Islet of Langerhans (tissue), 1 donor: ENCODE data around the gene DPEP2.
"Not testable (repeated sequence)": the region's sequence is repeated elsewhere in the genome, so short reads cannot be mapped to it uniquely, and the experiment has no call there.

Experiments used
- FAIRE-seq: peaks from one replicate; lab custom pipeline; 2011; peaks lifted over from hg19 to GRCh38; lab: Jason Lieb, UNC

Gene DPEP2, protein sequence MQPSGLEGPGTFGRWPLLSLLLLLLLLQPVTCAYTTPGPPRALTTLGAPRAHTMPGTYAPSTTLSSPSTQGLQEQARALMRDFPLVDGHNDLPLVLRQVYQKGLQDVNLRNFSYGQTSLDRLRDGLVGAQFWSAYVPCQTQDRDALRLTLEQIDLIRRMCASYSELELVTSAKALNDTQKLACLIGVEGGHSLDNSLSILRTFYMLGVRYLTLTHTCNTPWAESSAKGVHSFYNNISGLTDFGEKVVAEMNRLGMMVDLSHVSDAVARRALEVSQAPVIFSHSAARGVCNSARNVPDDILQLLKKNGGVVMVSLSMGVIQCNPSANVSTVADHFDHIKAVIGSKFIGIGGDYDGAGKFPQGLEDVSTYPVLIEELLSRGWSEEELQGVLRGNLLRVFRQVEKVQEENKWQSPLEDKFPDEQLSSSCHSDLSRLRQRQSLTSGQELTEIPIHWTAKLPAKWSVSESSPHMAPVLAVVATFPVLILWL

DNA sequence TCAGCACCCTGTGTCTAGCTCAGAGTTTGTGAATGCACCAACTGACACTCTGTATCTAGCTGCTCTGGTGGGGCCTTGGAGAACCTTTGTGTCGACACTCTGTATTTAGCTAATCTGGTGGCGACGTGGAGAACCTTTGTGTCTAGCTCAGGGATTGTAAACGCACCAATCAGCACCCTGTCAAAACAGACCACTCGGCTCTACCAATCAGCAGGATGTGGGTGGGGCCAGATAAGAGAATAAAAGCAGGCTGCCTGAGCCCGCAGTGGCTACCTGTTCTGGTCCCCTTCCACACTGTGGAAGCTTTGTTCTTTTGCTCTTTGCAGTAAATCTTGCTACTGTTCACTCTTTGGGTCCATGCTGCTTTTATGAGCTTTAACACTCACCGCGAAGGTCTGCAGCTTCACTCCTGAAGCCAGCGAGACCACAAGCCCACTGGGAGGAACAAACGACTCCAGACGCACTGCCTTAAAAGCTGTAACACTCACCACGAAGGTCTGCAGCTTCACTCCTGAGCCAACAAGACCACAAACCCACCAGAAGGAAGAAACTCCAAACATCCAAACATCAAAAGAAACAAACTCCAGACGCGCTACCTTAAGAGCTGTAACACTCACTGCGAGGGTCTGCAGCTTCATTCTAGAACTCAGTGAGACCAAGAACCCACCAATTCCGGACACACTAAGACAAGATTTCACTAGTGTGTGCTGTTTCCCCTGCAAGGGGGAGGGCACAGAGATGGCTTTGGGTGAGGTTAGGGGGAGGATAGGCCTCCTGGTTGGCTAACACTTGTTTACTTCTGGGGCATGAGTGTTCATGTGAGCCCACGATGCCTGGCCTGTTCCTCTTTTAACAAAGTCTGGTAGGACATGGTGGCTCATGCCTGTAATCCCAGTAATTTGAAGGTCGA lies at the start of gene DPEP2:
TSS of gene DPEP2 (minus strand) at position 706 of the 910 bp plus-strand sequence. CDS start 6,272 bp downstream, outside the sequence.
- FAIRE-seq, result not testable (repeated sequence)

DNA sequence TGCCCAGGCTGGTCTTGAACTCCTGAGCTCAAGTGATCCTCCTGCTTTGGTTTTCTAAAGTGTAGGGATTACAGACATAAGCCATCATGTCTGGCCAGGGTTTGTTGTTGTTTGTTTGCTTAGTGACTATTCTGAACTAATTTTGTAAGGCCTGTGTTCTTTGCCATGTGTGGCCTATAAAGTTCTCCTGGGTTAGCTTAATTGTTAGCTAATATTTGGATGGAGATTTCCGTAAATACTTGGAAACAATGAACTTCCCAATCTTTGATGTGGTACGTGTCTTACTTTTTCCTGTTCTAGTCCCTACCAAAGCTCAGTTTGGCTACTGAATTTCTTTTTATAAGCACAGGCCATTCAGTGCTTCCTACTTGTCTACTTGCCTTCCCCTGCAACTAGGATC lies 48.7 kb upstream of the DPEP2 start:
- FAIRE-seq, result no peak

DNA sequence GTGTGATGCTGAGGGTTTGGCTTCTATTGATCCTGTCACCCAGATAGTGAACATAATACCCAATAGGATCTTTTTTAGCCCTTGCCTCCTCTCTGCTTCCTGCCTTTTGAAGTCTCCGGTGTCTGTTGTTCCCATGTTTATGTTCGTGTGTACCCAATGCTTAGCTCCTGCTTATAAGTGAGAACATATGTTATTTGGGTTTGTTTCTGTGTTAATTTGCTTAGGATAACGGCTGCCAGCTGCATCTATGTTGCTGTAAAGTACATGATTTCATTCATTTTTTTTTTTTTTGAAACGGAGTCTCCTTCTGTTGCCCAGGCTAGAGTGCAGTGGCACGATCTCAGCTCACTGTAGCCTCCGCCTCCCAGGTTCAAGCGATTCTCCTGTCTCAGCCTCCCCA lies 46.8 kb upstream of the DPEP2 start:
- FAIRE-seq, result no peak

DNA sequence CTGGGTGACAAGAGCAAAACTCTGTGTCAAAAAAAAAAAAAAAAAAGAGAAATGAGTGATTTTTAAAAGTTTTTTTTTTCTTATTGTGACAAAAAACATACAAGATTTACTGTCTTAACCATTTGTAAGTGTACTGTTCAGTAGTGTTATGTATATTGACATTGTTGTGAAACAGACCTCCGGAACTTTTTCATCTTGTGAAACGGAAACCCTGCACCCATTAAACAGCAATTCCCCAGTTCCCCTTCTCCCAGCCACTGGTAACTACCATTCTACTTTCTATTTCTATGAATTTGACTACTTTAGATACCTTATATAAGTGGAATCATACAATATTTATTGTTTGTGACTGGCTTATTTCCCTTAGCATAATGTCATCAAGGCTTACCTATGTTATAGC lies 42.5 kb upstream of the DPEP2 start:
- no peak for FAIRE-seq

DNA sequence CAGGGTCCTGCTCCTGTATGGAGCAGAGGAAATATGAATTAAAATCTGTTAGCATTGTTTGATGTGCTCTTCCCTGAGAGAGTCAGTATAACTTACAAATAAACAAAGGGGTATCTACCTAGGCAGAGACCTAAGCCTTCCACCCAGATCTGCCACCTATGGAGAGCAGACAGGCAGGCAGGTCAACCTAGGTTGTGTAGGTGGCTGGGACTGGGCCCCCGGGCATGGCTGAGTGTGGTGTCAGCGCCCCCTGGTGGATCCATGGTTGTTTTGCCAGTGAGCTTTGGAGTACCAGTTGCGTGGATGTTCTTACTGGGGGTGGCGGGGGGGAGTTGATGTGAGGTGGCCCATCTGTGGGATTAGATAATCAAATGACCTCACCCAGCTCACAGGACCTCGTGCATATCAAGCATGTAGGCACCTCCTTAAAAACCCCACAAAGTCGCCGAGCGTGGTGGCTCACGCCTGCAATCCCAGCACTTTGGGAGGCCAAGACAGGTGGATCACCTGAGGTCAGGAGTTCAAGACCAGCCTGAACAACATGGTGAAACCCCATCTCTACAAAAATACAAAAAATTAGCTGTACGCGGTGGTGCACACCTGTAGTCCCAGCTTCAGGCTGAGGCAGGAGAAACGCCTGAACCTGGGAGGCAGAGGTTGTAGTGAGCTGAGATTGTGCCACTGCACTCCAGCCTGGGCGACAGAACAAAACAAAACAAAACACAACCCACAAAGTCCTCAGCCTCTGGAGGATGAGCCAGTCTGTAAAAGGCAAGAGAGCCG lies 41.4 kb upstream of the DPEP2 start:
- FAIRE-seq, result no peak

DNA sequence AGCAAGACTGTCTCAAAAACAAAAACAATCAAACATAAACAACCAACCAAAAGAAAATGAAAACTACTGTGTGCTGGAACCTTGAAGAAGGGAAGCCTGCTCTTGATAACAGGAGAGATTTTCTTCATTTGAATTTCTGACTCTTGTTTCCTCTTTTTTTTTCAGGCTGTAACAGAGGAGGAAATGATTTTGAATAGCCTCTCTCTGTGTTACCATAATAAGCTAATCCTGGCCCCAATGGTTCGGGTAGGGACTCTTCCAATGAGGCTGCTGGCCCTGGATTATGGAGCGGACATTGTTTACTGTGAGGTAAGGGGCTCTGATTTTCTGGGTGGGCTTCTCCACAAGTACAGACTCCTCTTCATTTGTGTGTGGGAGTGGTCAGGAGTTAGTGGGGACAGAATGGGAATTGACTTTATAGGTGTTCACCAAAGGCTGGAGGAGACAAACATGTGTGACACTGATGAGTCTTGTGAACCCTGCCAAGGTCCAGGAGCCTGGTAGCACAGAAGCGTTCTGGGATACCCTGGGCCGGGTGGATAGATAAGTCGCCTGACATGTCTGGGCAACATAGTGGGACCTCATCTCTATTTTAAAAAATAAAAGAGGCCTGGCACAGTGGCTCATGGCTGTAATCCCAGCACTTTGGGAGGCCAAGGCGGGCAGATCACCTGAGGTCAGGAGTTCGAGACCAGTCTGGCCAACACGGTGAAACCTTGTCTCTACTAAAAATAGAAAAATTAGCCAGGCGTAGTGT lies 38.7 kb upstream of the DPEP2 start:
- FAIRE-seq, result no peak

DNA sequence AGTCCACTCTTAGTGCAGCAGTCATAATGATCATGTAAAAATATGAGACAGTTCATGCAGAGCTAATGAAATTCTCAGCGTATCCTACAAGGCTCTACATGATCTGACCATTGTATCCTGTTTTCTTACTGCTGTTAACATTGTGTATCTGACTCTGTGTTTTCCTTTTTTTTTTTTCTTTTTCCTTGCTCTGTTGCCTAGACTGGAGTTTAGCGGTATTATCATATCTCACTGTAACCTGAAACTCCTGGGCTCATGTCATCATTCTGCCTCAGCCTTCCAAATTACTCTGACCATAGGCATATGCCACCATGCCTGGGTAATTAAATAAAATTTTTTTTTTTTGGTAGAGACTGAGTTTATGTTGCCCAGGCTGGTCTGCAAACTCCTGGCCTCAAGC lies 35.9 kb upstream of the DPEP2 start:
- FAIRE-seq, result no peak

DNA sequence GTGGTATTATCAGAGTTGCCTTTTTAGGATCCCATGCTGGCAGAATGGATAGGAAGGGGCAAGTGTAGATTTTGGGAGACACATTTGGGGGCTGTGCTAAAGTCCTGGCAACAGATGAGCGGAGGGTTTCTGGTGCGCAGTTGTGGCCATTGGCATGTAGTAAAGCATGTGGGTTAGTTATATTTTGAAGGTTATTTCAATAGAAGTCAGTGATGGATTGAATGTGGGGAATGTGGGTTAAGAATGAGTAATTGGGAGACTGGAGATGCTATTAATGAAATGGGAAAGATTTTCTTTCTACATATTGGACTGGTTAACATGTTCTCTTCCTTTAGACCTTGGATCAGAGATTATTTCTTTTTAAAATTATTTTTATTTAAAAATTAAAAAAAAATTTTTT lies 33.8 kb upstream of the DPEP2 start:
- FAIRE-seq, result no peak

DNA sequence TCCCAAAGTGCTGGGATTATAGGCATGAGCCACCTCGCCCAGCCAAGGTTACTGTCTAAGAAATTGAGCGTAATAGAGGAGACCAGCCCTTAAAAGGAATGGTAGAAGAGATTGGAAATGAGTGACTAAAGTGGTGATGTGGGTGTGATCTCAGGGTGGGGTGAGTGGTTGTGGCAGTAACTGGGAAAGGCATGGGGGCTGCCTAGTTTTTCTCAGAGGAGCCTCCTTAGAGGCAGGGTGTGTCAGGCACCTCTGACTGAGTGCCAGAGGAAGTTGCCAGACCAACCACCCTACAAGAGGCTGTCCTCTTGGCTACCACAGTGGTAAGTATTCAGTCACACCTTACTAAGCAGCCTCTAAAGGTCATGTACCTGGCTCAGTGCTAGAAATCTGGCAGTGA lies 32.7 kb upstream of the DPEP2 start:
- no peak for FAIRE-seq

DNA sequence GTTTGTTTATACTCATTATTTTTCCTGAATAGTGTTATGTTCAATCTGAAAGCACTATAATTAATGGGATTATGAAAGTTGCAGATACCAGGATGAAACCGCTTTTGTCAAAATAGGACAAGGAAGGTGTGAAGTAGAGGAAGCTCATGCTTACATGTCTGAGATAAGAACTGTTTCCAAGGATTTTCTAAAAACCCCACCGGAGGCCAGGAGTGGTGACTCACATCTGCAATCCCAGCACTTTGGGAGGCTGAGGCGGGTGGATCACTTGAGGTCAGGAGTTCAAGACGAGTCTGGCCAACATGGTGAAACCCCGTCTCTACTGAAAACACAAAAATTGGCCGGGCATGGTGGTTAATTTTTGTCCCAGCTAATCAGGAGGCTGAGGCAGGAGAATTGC lies 30.8 kb upstream of the DPEP2 start:
- FAIRE-seq, result not testable (repeated sequence)

DNA sequence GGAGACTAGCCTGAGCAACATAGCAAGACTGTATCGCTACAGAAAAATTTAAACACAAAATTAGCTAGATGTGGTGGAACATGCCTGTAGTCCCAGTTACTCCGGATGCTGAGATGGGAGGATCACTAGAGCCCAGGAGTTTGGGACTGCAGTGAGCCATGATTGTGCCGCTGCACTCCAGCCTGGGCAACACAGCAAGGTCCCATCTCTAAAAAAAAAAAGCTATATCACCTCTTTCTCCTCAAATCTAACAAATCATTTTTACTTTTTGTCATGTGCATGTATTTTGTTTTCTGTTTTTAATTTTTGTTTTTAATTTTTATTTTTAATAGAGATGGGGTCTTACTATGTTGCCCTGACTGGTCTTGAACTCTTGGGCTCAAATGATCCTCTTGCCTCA lies 29.7 kb upstream of the DPEP2 start:
- FAIRE-seq, result no peak

DNA sequence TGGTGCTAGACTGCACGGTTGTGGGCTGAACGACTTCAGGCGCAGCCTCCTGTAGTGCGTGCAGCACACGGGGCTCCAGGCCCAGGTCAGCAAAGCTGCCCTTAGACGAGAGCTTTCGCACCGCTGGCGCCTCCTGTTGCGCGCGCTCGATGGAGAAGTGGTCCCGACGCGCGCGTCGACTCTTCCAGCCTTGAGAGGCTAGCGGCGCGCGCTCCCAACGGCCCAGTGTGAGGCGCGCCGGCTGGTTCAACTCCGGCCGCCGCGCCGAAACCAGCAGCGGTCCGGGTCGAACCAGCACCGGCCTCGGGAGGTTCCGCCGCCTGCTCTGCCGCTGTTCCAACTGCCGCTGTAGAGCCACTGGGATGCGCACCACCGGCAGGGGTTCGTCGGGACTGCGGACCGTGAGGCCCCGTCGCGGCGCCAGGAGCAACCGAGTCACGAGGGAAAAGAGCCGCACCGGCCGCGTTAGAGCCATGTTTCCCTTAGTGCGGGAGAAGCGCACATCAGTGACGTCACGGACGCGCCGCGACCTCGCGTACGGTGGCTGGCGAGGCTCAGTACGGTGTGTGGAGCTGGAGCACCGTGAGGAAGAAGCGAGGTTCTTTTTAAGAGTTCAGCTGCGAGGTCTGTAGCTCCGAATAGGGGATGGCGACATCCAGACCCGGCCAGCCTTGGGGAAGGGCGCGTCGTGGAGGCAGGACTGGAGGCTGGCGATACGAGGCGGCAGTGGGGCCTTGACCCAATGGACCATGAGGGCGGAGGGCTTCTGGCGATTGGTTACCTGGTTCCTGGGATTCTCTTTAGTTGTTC lies 23.6 kb upstream of the DPEP2 start, which contains the start of the genes DDX28 and DUS2:
TSS of gene DDX28 (minus strand) at position 505 of the 810 bp plus-strand sequence. CDS start at position 475, 30 bp downstream.
TSS of gene DUS2 (plus strand) at position 557 of the 810 bp plus-strand sequence. CDS start 14,740 bp downstream, outside the sequence.
- no peak for FAIRE-seq

DNA sequence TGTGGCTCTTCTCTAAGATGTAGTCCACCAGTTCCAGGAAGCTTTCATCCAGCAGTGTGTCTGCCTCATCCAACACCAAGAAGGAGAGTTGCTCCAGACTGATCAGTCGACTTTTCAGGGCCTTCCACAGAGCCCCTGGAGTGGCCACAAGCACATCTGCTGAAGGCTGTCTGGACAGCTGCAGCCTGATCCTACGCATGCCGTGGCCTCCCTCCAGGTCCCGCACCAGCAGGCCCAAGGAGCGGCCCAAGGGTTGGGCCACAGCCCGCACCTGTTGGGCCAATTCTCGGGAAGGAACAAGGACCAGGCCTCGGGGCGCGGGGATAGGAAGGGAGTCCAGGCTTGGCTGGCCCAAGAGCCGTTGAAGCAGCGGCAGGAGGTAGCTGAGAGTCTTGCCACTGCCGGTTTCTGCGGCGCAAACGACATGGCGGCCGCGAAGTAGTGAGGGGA lies 23.0 kb upstream of the DPEP2 start:
- no peak for FAIRE-seq

DNA sequence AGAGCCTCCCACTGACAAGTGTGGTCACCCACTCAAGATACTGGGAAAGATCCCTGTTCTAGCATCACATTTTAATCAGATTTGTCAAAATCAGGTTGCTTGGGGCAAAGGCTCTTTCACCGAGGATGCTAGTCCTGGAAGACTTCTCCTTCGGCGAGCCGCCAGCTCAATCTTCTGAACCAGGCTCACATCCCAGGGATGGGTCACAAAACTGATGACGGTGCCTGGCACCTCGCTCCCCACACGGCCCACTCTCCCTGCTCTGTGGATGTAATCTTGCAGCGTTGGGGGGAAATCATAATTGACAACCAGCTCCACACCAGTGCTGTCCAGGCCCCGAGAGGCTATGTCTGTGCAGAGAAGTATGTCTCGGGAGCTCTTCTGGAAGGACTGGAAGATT lies 22.2 kb upstream of the DPEP2 start:
- no peak for FAIRE-seq

DNA sequence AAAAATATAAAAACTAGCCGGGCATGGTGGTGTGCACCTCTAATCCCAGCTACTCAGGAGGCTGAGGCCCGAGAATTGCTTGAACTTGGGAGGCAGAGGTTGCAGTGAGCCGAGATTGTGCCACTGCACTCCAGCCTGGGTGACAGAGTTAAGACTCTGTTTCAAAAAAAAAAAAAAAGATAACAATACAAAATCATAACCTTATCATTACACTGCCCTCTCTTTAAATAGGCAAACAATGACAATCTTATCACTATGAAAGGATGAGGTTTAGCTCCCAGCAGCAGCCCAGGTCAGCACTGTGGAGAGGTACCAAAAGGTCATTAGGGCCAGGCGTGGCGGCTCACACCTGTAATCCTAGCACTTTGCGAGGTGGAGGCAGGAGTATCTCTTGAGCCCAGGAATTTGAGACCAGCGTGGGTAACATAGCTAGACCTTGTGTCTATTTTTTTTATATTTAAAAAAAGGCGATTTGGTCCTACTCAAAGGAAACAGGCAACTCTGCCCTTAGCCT lies 19.9 kb upstream of the DPEP2 start:
- no peak for FAIRE-seq

DNA sequence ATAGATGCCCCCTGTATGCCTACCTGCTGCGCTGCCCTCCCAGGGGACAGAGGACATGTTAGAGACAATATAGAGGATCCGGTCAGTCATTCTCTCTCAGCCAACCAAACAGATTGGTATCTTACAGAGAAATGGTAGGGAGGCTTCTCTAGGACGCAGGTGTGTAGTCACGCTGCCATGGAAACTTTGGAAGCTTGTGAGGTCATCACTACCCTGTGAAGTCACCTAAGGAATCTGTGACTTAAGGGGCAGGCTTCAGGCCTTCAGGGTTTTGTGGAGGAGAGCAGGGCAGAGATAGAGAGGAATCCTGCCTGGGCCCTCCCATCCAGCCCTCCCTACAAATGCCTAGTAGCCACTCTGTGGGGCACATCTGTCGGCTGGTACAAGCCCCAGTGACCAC lies 16.4 kb upstream of the DPEP2 start, which contains the start of gene DPEP2NB:
TSS of gene DPEP2NB (minus strand) at position 231 of the 400 bp plus-strand sequence. CDS start at position 90, 141 bp downstream.
- FAIRE-seq, result no peak

DNA sequence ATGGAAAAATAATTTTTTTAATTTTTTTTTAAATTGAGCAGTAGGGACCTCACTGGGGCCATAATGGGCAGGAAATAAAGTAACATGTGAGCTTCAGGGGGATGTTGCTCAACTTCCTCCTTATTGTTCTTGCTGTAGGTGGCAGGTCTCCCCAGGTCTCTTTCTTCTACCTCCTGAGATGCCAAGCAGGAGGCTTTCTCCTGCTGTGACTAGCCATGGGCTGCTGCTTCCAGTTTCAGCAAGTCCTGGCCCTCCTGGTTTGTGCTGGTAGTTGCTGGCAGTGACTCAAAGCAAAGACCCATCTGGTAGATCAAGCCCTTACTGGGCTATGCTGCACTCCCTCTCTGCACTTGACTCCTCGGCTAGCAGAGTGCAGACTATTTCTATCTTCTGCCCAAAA lies 14.2 kb upstream of the DPEP2 start:
- no peak for FAIRE-seq

DNA sequence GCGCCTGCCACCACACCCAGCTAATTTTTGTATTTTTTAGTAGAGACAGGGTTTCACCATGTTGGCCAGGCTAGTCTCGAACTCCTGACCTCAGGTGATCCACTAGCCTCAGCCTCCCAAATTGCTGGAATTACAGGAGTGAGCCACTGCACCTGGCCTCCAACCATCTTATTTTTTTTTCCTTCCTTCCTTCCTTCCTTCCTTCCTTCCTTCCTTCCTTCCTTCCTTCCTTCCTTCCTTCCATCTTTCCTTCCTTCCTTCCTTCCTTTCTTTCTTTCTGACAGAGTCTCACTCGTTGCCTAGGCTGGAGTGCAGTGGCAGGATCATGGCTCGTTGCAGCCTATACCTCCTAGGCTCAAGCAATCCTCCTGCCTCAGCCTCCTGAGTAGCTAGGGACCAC lies 10.6 kb upstream of the DPEP2 start:
- not testable (repeated sequence) for FAIRE-seq

DNA sequence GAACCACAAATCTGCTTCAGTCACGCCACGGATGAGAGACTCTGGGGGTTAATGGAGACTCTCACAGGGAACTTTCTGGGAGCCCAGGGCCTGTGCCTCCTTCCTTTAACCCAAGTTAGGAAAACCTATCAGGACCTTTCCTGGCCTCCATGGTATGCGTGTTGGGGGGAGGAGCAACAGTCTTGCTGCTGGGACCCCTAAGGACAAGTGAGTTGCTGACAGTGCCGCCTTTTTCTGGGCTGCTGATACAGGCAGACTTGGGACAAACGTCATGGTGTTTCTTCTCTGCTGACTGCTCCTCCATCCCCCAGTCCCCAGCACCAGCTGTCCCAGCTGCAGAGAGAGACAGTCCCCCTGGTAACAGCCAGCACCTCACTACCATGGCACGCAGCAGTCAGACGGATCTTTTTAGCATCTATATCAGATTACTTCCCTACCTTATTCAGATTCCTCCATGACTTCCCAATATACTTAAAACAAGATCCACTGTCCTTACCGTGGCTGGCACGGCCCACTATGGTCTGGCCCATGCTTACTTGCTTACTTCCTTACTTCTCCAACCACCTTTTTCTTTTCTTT lies 10.0 kb upstream of the DPEP2 start:
- no peak for FAIRE-seq
